ENCODE data around the gene ELOVL2. TPM values are rescaled to one million over a fixed set of nuclear protein-coding genes. Genes with fewer than 3 reads are reported as not detected.

Gene ELOVL2
- total and polyA plus RNA-seq, 10 of the 15 experiments (the other 5 are each of a cell fraction or from before 2014, with no cell fraction given): 0.01 to 0.03 TPM; not detected in 8

DNA sequence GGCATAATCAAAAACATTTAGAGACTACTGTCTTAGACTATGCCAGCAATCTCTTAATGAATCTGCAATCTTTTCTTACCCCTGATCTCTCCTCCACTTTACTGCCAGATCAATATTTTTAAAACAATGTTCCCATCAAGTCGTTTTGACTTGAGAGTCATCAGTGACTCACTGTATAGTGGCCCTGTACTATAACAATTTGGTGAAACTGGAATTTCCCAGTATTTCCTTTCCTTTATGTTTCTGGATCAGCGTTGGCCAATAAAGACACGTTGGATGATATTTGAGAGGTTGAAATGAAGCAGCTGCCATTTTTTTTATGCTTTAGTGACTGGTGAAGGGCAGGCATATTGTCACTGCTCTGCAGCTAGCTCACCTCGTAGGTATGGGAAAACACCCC is 39.4 kb upstream of the ELOVL2 start:
- BruUV-seq (replicated peaks): no TSS peak
- no peaks in the 10 kb centered on the region for H4K20me1 ChIP-seq (ENCODE audit: control insufficient read depth, insufficient read depth)
- RAD21 ChIA-PET (ENCODE audit: unreplicated experiment): no interaction called here
- ATAC-seq (no peak), DNase-seq (ENCODE audit: low read depth, low spot score) (no peak), FAIRE-seq (no peak)
- CTCF ChIA-PET: interaction anchor here (0.9 to 1.6 kb wide), 2 partner anchors 12 to 15 kb away, joined by 4 to 7 read pairs; no protein-coding TSS in a partner anchor
- H3K4me3 ChIP-seq: no peak overlapping the region
- WGBS (ENCODE audit: insufficient coverage, insufficient replicate concordance, low lambda C conversion rate, missing lambda C conversion rate): 20% methylated on average over 4 of the region's 4 CpGs
- SMC1A ChIA-PET (ENCODE audit: uncharacterized antibody, unreplicated experiment): interaction anchor here (1.0 kb wide), 1 partner anchor 12 kb away, joined by 4 read pairs; no protein-coding TSS in a partner anchor
- POLR2A ChIA-PET: no interaction called here
- H3K36me3 ChIP-seq (ENCODE audit: control insufficient read depth in 2 of 2, insufficient read depth in 2 of 2, low read length in 1 of 2): no peaks in the 10 kb centered on the region
- no peaks in the 10 kb centered on the region for H3K27me3 ChIP-seq (replicated peaks in 1 of 2; ENCODE audit: control insufficient read depth in 2 of 2, insufficient read depth in 2 of 2, low read length in 1 of 2)
- H2AFZ ChIP-seq (ENCODE audit: control insufficient read depth, low read depth, low read length): no peak overlapping the region
- intact Hi-C loops (cut with micrococcal nuclease; ENCODE audit: unreplicated experiment): no loop called here
- H3K9ac ChIP-seq (ENCODE audit: control insufficient read depth, insufficient read depth, low read length): no peak overlapping the region
- TF ChIP-seq HDGF (IDR thresholded peaks at IDR 0.05) (no peak), EP300 (IDR thresholded peaks at IDR 0.05; ENCODE audit: borderline replicate concordance in 1 of 2, control insufficient read depth in 1 of 2, low read depth in 2 of 2, low read length in 2 of 2) (no peak), STAT1 (conservative IDR thresholded peaks at IDR 0.05) (no peak), LARP7 (IDR thresholded peaks at IDR 0.05) (no peak), PAX5 (IDR thresholded peaks at IDR 0.05; ENCODE audit: borderline replicate concordance, low read depth, low read length) (no peak), CBX3 (IDR thresholded peaks at IDR 0.05; ENCODE audit: borderline replicate concordance, low read depth) (no peak), ESRRA (IDR thresholded peaks at IDR 0.05; ENCODE audit: low read length) (no peak), EGR1 (IDR thresholded peaks at IDR 0.05; ENCODE audit: borderline replicate concordance in 1 of 2, low read depth in 2 of 2, low read length in 2 of 2) (no peak), MYB (IDR thresholded peaks at IDR 0.05; ENCODE audit: borderline replicate concordance, low read depth, low read length) (no peak), NFXL1 (IDR thresholded peaks at IDR 0.05; ENCODE audit: borderline replicate concordance) (no peak), HDAC6 (IDR thresholded peaks at IDR 0.05; ENCODE audit: unreplicated experiment) (no peak), RAD51 (IDR thresholded peaks at IDR 0.05) (no peak), YY1 (IDR thresholded peaks at IDR 0.05; ENCODE audit: low read depth, low read length) (no peak)
- TF ChIP-seq, protein P1, sequence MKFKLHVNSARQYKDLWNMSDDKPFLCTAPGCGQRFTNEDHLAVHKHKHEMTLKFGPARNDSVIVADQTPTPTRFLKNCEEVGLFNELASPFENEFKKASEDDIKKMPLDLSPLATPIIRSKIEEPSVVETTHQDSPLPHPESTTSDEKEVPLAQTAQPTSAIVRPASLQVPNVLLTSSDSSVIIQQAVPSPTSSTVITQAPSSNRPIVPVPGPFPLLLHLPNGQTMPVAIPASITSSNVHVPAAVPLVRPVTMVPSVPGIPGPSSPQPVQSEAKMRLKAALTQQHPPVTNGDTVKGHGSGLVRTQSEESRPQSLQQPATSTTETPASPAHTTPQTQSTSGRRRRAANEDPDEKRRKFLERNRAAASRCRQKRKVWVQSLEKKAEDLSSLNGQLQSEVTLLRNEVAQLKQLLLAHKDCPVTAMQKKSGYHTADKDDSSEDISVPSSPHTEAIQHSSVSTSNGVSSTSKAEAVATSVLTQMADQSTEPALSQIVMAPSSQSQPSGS (IDR thresholded peaks at IDR 0.05; ENCODE audit: low read length): no peak
- TF ChIP-seq, protein P2, sequence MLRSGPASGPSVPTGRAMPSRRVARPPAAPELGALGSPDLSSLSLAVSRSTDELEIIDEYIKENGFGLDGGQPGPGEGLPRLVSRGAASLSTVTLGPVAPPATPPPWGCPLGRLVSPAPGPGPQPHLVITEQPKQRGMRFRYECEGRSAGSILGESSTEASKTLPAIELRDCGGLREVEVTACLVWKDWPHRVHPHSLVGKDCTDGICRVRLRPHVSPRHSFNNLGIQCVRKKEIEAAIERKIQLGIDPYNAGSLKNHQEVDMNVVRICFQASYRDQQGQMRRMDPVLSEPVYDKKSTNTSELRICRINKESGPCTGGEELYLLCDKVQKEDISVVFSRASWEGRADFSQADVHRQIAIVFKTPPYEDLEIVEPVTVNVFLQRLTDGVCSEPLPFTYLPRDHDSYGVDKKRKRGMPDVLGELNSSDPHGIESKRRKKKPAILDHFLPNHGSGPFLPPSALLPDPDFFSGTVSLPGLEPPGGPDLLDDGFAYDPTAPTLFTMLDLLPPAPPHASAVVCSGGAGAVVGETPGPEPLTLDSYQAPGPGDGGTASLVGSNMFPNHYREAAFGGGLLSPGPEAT (IDR thresholded peaks at IDR 0.05; ENCODE audit: low read depth): no peak
- TF ChIP-seq, protein P3, sequence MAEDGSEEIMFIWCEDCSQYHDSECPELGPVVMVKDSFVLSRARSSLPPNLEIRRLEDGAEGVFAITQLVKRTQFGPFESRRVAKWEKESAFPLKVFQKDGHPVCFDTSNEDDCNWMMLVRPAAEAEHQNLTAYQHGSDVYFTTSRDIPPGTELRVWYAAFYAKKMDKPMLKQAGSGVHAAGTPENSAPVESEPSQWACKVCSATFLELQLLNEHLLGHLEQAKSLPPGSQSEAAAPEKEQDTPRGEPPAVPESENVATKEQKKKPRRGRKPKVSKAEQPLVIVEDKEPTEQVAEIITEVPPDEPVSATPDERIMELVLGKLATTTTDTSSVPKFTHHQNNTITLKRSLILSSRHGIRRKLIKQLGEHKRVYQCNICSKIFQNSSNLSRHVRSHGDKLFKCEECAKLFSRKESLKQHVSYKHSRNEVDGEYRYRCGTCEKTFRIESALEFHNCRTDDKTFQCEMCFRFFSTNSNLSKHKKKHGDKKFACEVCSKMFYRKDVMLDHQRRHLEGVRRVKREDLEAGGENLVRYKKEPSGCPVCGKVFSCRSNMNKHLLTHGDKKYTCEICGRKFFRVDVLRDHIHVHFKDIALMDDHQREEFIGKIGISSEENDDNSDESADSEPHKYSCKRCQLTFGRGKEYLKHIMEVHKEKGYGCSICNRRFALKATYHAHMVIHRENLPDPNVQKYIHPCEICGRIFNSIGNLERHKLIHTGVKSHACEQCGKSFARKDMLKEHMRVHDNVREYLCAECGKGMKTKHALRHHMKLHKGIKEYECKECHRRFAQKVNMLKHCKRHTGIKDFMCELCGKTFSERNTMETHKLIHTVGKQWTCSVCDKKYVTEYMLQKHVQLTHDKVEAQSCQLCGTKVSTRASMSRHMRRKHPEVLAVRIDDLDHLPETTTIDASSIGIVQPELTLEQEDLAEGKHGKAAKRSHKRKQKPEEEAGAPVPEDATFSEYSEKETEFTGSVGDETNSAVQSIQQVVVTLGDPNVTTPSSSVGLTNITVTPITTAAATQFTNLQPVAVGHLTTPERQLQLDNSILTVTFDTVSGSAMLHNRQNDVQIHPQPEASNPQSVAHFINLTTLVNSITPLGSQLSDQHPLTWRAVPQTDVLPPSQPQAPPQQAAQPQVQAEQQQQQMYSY (CRISPR knock-in tag; IDR thresholded peaks at IDR 0.05): no peak
- TF ChIP-seq, protein P4, sequence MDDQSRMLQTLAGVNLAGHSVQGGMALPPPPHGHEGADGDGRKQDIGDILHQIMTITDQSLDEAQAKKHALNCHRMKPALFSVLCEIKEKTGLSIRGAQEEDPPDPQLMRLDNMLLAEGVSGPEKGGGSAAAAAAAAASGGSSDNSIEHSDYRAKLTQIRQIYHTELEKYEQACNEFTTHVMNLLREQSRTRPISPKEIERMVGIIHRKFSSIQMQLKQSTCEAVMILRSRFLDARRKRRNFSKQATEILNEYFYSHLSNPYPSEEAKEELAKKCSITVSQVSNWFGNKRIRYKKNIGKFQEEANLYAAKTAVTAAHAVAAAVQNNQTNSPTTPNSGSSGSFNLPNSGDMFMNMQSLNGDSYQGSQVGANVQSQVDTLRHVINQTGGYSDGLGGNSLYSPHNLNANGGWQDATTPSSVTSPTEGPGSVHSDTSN (IDR thresholded peaks at IDR 0.05; ENCODE audit: insufficient replicate concordance, low read depth, low read length): no peak
- no peak overlapping the region for H3K27ac ChIP-seq (ENCODE audit: control insufficient read depth, insufficient read depth)
- no peaks in the 10 kb centered on the region for H3K4me1 ChIP-seq (ENCODE audit: control insufficient read depth, insufficient read depth, low read length)
- no peaks in the 10 kb centered on the region for H3K79me2 ChIP-seq (ENCODE audit: control insufficient read depth, insufficient read depth, low read length)
- in situ Hi-C loops (cut with MboI): no loop called here
- no peaks in the 10 kb centered on the region for H3K9me3 ChIP-seq (replicated peaks; ENCODE audit: control insufficient read depth, insufficient read depth, low read length)
- no peak overlapping the region for H3K4me2 ChIP-seq (ENCODE audit: control insufficient read depth, insufficient read depth)

Data from GM12878 (cell line).